ENCODE measurements around the gene KIR3DL2.
"Not testable (repeated sequence)": the region's sequence is repeated elsewhere in the genome, so short reads cannot be mapped to it uniquely, and the experiment has no call there.

The KIR3DL2 gene

GRCh38 chr19:54905803-54906511, 55.7 kb downstream of the KIR3DL2 start, which contains the start of gene NCR1:
NCR1 (plus strand) TSS chr19:54906148; CDS start chr19:54906188, 40 bp downstream.
- no peak for DNase-seq (ENCODE audit: low read depth, low spot score)
- no peak within 1 kb of the TSS for H3K4me3 ChIP-seq (ENCODE audit: low read length)

GRCh38 chr19:54906819-54907218, 56.6 kb downstream of the KIR3DL2 start:
- no peak for DNase-seq (ENCODE audit: low read depth, low spot score)
- H3K4me3 ChIP-seq (ENCODE audit: low read length), result no peak overlapping the region

GRCh38 chr19:54907899-54908298, 57.7 kb downstream of the KIR3DL2 start:
- DNase-seq (ENCODE audit: low read depth, low spot score), result not testable (repeated sequence)

More at GRCh38 chr19:54907899-54908298, 57.7 kb downstream of the KIR3DL2 start:
- H3K4me3 ChIP-seq (ENCODE audit: low read length), result not testable (repeated sequence)

Data from Jurkat, Clone E6-1 (cell line).